Sigmoid colon (tissue), 4 donors: ENCODE data around the gene RAB8A.

Experiments used
- CTCF ChIP-seq, 4 experiments: fragments of 450-650 bp in 3 of 4; fragments of 200-600 bp in 1 of 4; IDR thresholded peaks; one replicate each; pipeline ENCODE4 v1.5.1; 2016 to 2019; ENCODE audit warnings: antibody characterized with exemption in 4 of 4, mild to moderate bottlenecking in 3 of 4, moderate library complexity in 2 of 4
- EP300 ChIP-seq, 4 donors: sonication (generic); formaldehyde crosslinking; IDR thresholded peaks; one replicate each; pipeline ENCODE4 v1.6.1; 2017; ENCODE audit warnings: antibody characterized with exemption in 4 of 4
- POLR2A ChIP-seq, 2 donors: fragments of 450-650 bp; IDR thresholded peaks; one replicate each; pipeline ENCODE4 v1.6.1; 2016; ENCODE audit warnings: antibody characterized with exemption in 2 of 2, mild to moderate bottlenecking in 2 of 2, moderate library complexity in 2 of 2
- POLR2AphosphoS5 ChIP-seq, 4 donors: sonication (generic); formaldehyde crosslinking; IDR thresholded peaks; one replicate each; pipeline ENCODE4 v1.6.1; 2017; ENCODE audit warnings: antibody characterized with exemption in 4 of 4

- peak in 2 of 4 experiments; percentile 10 for TF ChIP-seq CTCF (IDR thresholded peaks at IDR 0.05)
- TF ChIP-seq POLR2A (IDR thresholded peaks at IDR 0.05), result no peak
- peak; percentile 29 to 64 (median 39) for TF ChIP-seq POLR2AphosphoS5 (IDR thresholded peaks at IDR 0.05)
- no peak for TF ChIP-seq EP300 (IDR thresholded peaks at IDR 0.05)
Observed at GRCh38 chr19:16088351-16089009, 23.2 kb upstream of the RAB8A start.
